T-cell (primary cell): ENCODE measurements around the gene INSRR. TPM values are rescaled to one million over a fixed set of nuclear protein-coding genes. Genes with fewer than 3 reads are reported as not detected.

Source experiments
- ATAC-seq, 4 experiments: fragments of 200-7000 bp in 3 of 4; fragments of 150-1000 bp in 1 of 4; cut with Tn5 transposase; replicated peaks in 1 of 4; 1 replicate in 3 of 4; 2 replicates in 1 of 4; pipeline ENCODE4 v1.10.0; 2021; ENCODE audit warnings: moderate library complexity in 3 of 4, mild to moderate bottlenecking in 2 of 4, moderate number of reproducible peaks in 1 of 4
- CTCF ChIA-PET, 2 donors: fragments of 300-600 bp; sonication (Branson Sonifier 250); formaldehyde crosslinking; loops; one replicate each; lab custom pipeline; 2022; ENCODE audit warnings: antibody characterized with exemption in 2 of 2; lab: Charles Lee
- POLR2A ChIA-PET, 2 donors: fragments of 300-600 bp; sonication (Branson Sonifier 250); formaldehyde crosslinking; loops; one replicate each; lab custom pipeline; 2022; ENCODE audit warnings: antibody characterized with exemption in 2 of 2; lab: Charles Lee
- DNase-seq, 35 experiments: peaks; one replicate each; pipeline versions ENCODE4 v3.0.0 to v3.0.0-alpha.2; 2013 to 2023
- H3K27ac ChIP-seq: one replicate; pipeline ENCODE4 v1.5.1; 2013; ENCODE audit warnings: low read length
- H3K27me3 ChIP-seq, 2 experiments: replicated peaks in 1 of 2; 1 replicate in 1 of 2; 2 replicates in 1 of 2; pipeline versions ENCODE4 v1.6.1 to v1.7.0; 2013; ENCODE audit warnings: low read length in 1 of 2, mixed read lengths in 1 of 2; ENCODE audit not compliant: control insufficient read depth in 2 of 2, insufficient read depth in 2 of 2; ENCODE audit errors: extremely low read depth in 1 of 2
- H3K36me3 ChIP-seq, 2 donors: 1 replicate in 1 of 2; 2 replicates in 1 of 2; pipeline versions ENCODE4 v1.6.1 to v1.7.0; 2013; ENCODE audit warnings: low read length in 1 of 2; ENCODE audit not compliant: control insufficient read depth in 2 of 2, insufficient read depth in 1 of 2; ENCODE audit errors: extremely low read depth in 1 of 2
- H3K4me1 ChIP-seq, 2 experiments: 1 replicate in 1 of 2; 2 replicates in 1 of 2; pipeline versions ENCODE4 v1.6.1 to v1.7.0; 2013; ENCODE audit warnings: low read length in 2 of 2, mixed read lengths in 1 of 2; ENCODE audit not compliant: insufficient read depth in 2 of 2, control insufficient read depth in 1 of 2; ENCODE audit errors: extremely low read depth in 1 of 2
- H3K4me3 ChIP-seq, 2 donors: 1 replicate in 1 of 2; 2 replicates in 1 of 2; pipeline versions ENCODE4 v1.5.1 to v1.7.0; 2013; ENCODE audit warnings: mild to moderate bottlenecking in 2 of 2, low read length in 1 of 2, moderate library complexity in 1 of 2; ENCODE audit not compliant: control insufficient read depth in 1 of 2; ENCODE audit errors: extremely low read depth in 1 of 2
- H3K9me3 ChIP-seq: 2 replicates; pipeline ENCODE4 v1.7.0; 2013
- H3K27ac Mint-ChIP-seq, 2 donors: one replicate each; pipeline ENCODE4 v1.8.0; 2020 to 2021; ENCODE audit warnings: mild to moderate bottlenecking in 2 of 2, mixed read lengths in 2 of 2
- H3K27me3 Mint-ChIP-seq, 2 donors: one replicate each; pipeline ENCODE4 v1.8.0; 2021 to 2022; ENCODE audit warnings: mixed read lengths in 2 of 2
- H3K36me3 Mint-ChIP-seq: one replicate; pipeline ENCODE4 v1.8.0; 2021; ENCODE audit warnings: mixed read lengths
- H3K4me1 Mint-ChIP-seq, 3 donors: one replicate each; pipeline ENCODE4 v1.8.0; 2020 to 2022; ENCODE audit warnings: mixed read lengths in 3 of 3, mild to moderate bottlenecking in 1 of 3
- H3K4me3 Mint-ChIP-seq, 3 donors: one replicate each; pipeline ENCODE4 v1.8.0; 2020 to 2022; ENCODE audit warnings: mild to moderate bottlenecking in 3 of 3, mixed read lengths in 3 of 3, moderate library complexity in 3 of 3
- H3K9me3 Mint-ChIP-seq, 3 donors: one replicate each; pipeline ENCODE4 v1.8.0; 2020 to 2022; ENCODE audit warnings: mixed read lengths in 3 of 3
- WGBS: methylation state at CpG from one replicate; pipeline ENCODE4 v1.1.5; 2013; ENCODE audit warnings: missing lambda C conversion rate; ENCODE audit not compliant: insufficient coverage; 5-methylcytosine and 5-hydroxymethylcytosine counted together
- total RNA-seq, 35 experiments: library from RNA in 6 of 35; stranded (reverse) in 6 of 35; fragments of 120-200 nt in 1 of 35; gene quantifications; one replicate each; pipeline versions ENCODE4 v1.2.1 to v1.2.4 and lab custom pipeline; 2013 to 2026

Gene INSRR
- total RNA-seq, 5 donors from 2014 or later (not counting 1 experiment from before 2014, with no cell fraction given), result 0.07 TPM; not detected in 4

- no peaks in the 10 kb centered on the region for H3K9me3 Mint-ChIP-seq
- no peak overlapping the region for H3K4me3 ChIP-seq
- H3K27me3 ChIP-seq, result peaks cover 0 to 71% of the 10 kb centered on the region in 2 experiments
- ChIA-PET POLR2A (no interaction called here), CTCF (no interaction called here)
- WGBS, result 90% methylated on average over 2 of the region's 5 CpGs
- H3K9me3 ChIP-seq, result no peaks in the 10 kb centered on the region
- peaks cover 15 to 33% of the 10 kb centered on the region in 2 donors for H3K27me3 Mint-ChIP-seq
- no peak overlapping the region for H3K27ac ChIP-seq
- H3K27ac Mint-ChIP-seq, result no peak overlapping the region
- H3K4me1 ChIP-seq, result no peaks in the 10 kb centered on the region
- no peaks in the 10 kb centered on the region for H3K4me1 Mint-ChIP-seq
- no peak for ATAC-seq
- no peak overlapping the region for H3K4me3 Mint-ChIP-seq
- DNase-seq, result no peak
- no peaks in the 10 kb centered on the region for H3K36me3 Mint-ChIP-seq
- H3K36me3 ChIP-seq, result no peaks in the 10 kb centered on the region
Observed at GRCh38 chr1:156877433-156878170, 18.7 kb upstream of the INSRR start.

- Histone ChIP-seq H3K9me3 (no peaks in the 10 kb centered on the region), H3K4me1 (no peaks in the 10 kb centered on the region), H3K4me3 (no peak overlapping the region), H3K36me3 (no peaks in the 10 kb centered on the region), H3K27ac (no peak overlapping the region), H3K27me3 (peaks cover 0 to 60% of the 10 kb centered on the region in 2 experiments)
- Mint-ChIP-seq H3K36me3 (no peaks in the 10 kb centered on the region), H3K4me3 (no peak overlapping the region), H3K27ac (no peak overlapping the region), H3K4me1 (no peaks in the 10 kb centered on the region), H3K9me3 (no peaks in the 10 kb centered on the region), H3K27me3 (peaks cover 15 to 29% of the 10 kb centered on the region in 2 donors)
- POLR2A ChIA-PET, result no interaction called here
- CTCF ChIA-PET, result interaction anchor here in 1 of 2 donors (0.5 kb wide), 1 partner anchor 275 kb away, joined by 3 read pairs; the partner anchor contains the start of gene GPATCH4
- DNase-seq, result no peak
- 59% methylated on average over 12 of the region's 21 CpGs for WGBS
- ATAC-seq, result no peak
Observed at GRCh38 chr1:156876281-156876680, 17.4 kb upstream of the INSRR start.

- POLR2A ChIA-PET, result no interaction called here
Observed at GRCh38 chr1:156875341-156875615, 16.4 kb upstream of the INSRR start.

GRCh38 chr1:156874572-156875340 lies 15.8 kb upstream of the INSRR start:
- POLR2A ChIA-PET, result no interaction called here
- DNase-seq (no peak), ATAC-seq (no peak)
- no peaks in the 10 kb centered on the region for H3K36me3 ChIP-seq
- H3K9me3 ChIP-seq, result no peaks in the 10 kb centered on the region
- Mint-ChIP-seq H3K36me3 (no peaks in the 10 kb centered on the region), H3K9me3 (no peaks in the 10 kb centered on the region), H3K4me3 (no peak overlapping the region), H3K27me3 (peaks cover 12 to 19% of the 10 kb centered on the region in 2 donors), H3K4me1 (no peaks in the 10 kb centered on the region), H3K27ac (no peak overlapping the region)
- H3K27me3 ChIP-seq, result peaks cover 0 to 48% of the 10 kb centered on the region in 2 experiments
- H3K4me3 ChIP-seq, result no peak overlapping the region
- H3K27ac ChIP-seq, result no peak overlapping the region
- 88% methylated on average over 16 of the region's 16 CpGs for whole genome bisulfite sequencing
- H3K4me1 ChIP-seq, result no peaks in the 10 kb centered on the region
- CTCF ChIA-PET, result no interaction called here

More at GRCh38 chr1:156875341-156875615, 16.4 kb upstream of the INSRR start:
- Mint-ChIP-seq H3K4me3 (no peak overlapping the region), H3K36me3 (no peaks in the 10 kb centered on the region), H3K9me3 (no peaks in the 10 kb centered on the region), H3K27ac (no peak overlapping the region), H3K4me1 (no peaks in the 10 kb centered on the region), H3K27me3 (peaks cover 14 to 21% of the 10 kb centered on the region in 2 donors)
- Histone ChIP-seq H3K9me3 (no peaks in the 10 kb centered on the region), H3K36me3 (no peaks in the 10 kb centered on the region), H3K4me1 (no peaks in the 10 kb centered on the region), H3K4me3 (no peak overlapping the region), H3K27ac (no peak overlapping the region), H3K27me3 (peaks cover 0 to 52% of the 10 kb centered on the region in 2 experiments)
- ATAC-seq, result no peak
- WGBS, result 75% methylated on average over 3 of the region's 5 CpGs
- no peak for DNase-seq
- CTCF ChIA-PET, result no interaction called here

- Histone ChIP-seq H3K4me1 (no peaks in the 10 kb centered on the region), H3K27ac (no peak overlapping the region), H3K36me3 (no peaks in the 10 kb centered on the region), H3K9me3 (no peaks in the 10 kb centered on the region), H3K27me3 (peaks cover 0 to 50% of the 10 kb centered on the region in 2 experiments), H3K4me3 (no peak overlapping the region)
- no peak for ATAC-seq
- POLR2A ChIA-PET, result no interaction called here
- Mint-ChIP-seq H3K4me1 (no peaks in the 10 kb centered on the region), H3K4me3 (no peak overlapping the region), H3K27me3 (peaks cover 12 to 17% of the 10 kb centered on the region in 2 donors), H3K9me3 (no peaks in the 10 kb centered on the region), H3K36me3 (no peaks in the 10 kb centered on the region), H3K27ac (no peak overlapping the region)
- DNase-seq, result no peak
- CTCF ChIA-PET, result no interaction called here
- WGBS, result 65% methylated on average over 3 of the region's 5 CpGs
Observed at GRCh38 chr1:156874142-156874541, 15.2 kb upstream of the INSRR start.

GRCh38 chr1:156873659-156874058 lies 14.7 kb upstream of the INSRR start:
- H3K27me3 Mint-ChIP-seq, result peaks cover 11 to 16% of the 10 kb centered on the region in 2 donors
- H3K9me3 ChIP-seq, result no peaks in the 10 kb centered on the region
- POLR2A ChIA-PET, result no interaction called here
- no peak overlapping the region for H3K4me3 ChIP-seq
- DNase-seq (no peak), ATAC-seq (no peak)
- H3K27ac Mint-ChIP-seq, result no peak overlapping the region
- no peaks in the 10 kb centered on the region for H3K36me3 Mint-ChIP-seq
- CTCF ChIA-PET, result no interaction called here
- H3K4me1 ChIP-seq, result no peaks in the 10 kb centered on the region
- 94% methylated on average over 18 of the region's 18 CpGs for WGBS
- no peaks in the 10 kb centered on the region for H3K9me3 Mint-ChIP-seq
- no peaks in the 10 kb centered on the region for H3K4me1 Mint-ChIP-seq
- no peak overlapping the region for H3K27ac ChIP-seq
- H3K27me3 ChIP-seq, result peaks cover 0 to 46% of the 10 kb centered on the region in 2 experiments
- no peaks in the 10 kb centered on the region for H3K36me3 ChIP-seq
- H3K4me3 Mint-ChIP-seq, result no peak overlapping the region
